Hepatocyte (in vitro differentiated cells): ENCODE measurements around the gene AANAT.

Experiments used
- EZH2 ChIP-seq: fragments of 200-600 bp; sonication (generic); IDR thresholded peaks from 2 replicates; pipeline ENCODE4 v1.6.1; 2016; ENCODE audit warnings: antibody characterized with exemption, mild to moderate bottlenecking, borderline replicate concordance
- TF ChIP-seq, protein P1 (sequence below): fragments of 200-600 bp; sonication (generic); IDR thresholded peaks from 2 replicates; pipeline ENCODE4 v1.5.1; 2016; ENCODE audit warnings: antibody characterized with exemption, mild to moderate bottlenecking; ENCODE audit not compliant: poor library complexity

DNA sequence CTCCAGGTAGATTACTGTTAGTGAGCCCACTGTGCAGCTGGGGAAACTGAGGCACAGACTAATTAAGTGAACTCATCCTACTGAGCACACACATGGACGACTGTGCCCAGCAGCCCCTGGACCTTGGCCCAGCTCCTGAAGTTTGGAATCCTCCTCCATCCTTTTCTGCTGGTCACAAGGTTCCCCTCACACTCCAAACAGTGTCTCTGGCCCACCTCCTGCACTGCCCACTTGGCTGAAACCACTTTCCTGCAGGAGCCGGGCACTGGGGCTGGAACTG, 30.2 kb downstream of the AANAT start:
- TF ChIP-seq, protein P1, sequence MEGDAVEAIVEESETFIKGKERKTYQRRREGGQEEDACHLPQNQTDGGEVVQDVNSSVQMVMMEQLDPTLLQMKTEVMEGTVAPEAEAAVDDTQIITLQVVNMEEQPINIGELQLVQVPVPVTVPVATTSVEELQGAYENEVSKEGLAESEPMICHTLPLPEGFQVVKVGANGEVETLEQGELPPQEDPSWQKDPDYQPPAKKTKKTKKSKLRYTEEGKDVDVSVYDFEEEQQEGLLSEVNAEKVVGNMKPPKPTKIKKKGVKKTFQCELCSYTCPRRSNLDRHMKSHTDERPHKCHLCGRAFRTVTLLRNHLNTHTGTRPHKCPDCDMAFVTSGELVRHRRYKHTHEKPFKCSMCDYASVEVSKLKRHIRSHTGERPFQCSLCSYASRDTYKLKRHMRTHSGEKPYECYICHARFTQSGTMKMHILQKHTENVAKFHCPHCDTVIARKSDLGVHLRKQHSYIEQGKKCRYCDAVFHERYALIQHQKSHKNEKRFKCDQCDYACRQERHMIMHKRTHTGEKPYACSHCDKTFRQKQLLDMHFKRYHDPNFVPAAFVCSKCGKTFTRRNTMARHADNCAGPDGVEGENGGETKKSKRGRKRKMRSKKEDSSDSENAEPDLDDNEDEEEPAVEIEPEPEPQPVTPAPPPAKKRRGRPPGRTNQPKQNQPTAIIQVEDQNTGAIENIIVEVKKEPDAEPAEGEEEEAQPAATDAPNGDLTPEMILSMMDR, result no peak
- TF ChIP-seq EZH2, result no peak
